Posterior cingulate gyrus (tissue), 11 donors: ENCODE measurements around the gene BICD1.
A peak's percentile ranks its signal among the peaks of the same experiment; 100 is the strongest.

ENCODE experiments used
- DNase-seq, 10 donors: peaks; one replicate each; pipeline versions ENCODE4 v3.0.0 to v3.0.0-alpha.2; 2020 to 2021; ENCODE audit warnings: mixed read lengths in 3 of 10
- intact Hi-C: fragments of 100-400 bp; cut with DNase I; formaldehyde crosslinking; loops from one replicate; pipeline ENCODE4 v1.15.1; 2023

BICD1 gene

DNA sequence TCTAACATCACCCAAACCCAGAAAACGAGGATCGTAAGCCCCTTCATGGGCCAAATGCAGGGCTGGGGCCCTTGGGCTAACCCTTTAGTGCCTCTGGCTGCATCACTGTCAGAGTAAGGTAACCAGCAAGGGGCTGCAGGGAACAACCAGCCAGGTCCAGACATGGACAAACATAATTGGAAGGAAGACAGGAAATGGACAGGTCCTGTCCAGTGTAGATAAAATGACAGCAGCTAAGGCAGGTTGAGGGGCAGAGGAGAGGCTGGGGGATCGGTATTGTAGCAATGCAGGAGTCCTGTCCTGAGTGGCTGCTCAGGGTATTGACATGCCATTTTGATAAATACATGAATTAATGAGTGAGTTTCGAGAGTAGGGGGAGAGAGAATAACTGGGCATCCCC, 29.8 kb downstream of the BICD1 start:
- intact Hi-C loops: no loop called here
- DNase-seq: peak in 1 of 10 donors; percentile 27

DNA sequence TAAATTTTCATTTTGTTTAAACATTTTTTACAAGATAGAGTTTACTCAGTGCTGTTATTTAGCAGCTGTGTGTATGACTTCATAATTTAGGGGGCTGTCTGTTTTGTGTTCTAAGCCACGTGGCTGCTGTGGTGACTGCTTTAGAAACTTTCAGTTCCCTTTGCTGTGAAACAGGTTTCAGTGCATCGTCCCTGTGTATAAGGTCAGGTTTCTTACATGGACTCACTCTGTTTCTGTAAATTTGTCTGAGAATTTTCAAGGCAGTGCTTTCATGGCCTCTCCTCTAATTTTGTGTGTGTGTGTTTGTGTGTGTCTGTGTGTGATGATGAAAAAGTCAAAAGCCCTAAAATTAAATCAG, 32.4 kb downstream of the BICD1 start:
- intact Hi-C loops: no loop called here
- DNase-seq: peak in 1 of 10 donors; percentile 31

DNA sequence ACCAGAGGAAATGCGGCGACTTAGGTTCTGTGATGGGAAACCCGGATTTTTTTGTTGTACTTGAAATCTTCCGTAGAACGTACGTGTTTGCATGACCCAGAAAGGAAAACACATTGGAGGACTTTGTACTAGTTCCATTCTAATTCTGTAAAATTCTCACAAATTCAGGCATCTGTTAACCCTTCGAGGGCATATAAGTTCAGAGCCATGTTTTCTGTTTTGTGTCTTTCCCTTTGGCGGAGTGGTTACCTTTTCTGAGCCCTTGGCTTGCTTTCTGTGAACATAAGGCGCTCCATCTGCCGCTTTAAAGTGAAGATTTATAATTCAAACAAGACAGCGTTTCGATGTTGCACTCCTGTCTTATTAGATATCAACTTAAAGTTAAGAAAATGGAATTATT, 34.2 kb downstream of the BICD1 start:
- intact Hi-C loops: no loop called here
- no peak for DNase-seq

DNA sequence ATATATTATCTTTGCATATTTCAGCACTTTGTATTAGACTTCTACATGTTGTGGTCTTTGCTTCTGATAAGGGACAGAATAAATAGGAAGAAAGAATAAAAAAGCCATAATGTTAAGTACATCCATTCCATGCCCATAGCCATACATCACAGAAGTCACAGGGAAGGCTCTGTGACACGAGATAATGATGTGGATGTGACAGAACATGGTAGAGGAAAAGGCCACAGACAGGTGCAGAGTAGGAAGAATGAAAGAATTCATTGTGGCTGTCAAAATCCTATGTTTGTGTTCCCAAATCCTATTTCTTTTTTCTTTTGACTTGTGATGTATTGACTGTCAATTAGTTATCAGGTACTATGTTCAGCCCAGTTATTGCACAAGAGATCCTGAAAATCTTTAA, 38.4 kb downstream of the BICD1 start:
- no peak for DNase-seq

DNA sequence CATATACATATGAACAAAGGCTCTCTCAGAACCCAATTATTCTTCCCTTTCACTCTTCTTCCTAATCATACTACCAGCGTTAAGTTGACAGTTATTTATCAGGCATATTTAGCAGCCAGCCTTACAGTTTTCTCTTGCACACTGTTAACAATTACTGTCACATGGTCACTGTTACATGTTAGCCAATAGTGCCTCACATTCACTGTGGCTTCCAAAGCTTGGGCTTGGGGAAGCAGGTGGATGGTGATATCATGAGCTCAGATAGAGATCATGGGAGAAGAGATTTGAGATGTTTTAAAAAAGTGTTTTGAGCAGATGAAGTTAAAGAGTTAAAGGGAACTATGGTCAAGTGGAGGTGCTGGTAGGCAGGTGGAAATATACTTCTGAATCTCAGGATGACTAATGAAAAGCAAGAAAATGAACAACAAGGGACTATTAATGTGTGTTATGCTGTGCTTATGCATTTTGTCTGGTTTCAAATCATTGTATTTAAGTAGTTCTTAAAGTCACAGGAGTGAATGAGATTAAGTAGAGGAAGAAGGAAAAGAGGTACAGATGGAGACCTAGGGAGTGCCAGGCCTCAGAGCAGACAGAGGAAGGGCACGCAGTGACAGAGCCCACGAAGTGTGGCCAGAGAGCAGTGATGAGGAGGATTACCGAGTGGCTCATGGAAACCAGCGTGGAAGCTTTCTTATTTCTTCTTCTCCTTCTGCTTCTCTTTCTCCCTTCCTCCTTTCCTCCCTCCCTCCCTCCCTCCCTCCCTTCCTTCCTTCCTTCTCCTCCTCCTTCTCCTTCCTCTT, 39.6 kb downstream of the BICD1 start:
- intact Hi-C loops: no loop called here
- no peak for DNase-seq

More for the DNA sequence above, 38.4 kb downstream of the BICD1 start:
- intact Hi-C loops: no loop called here

DNA sequence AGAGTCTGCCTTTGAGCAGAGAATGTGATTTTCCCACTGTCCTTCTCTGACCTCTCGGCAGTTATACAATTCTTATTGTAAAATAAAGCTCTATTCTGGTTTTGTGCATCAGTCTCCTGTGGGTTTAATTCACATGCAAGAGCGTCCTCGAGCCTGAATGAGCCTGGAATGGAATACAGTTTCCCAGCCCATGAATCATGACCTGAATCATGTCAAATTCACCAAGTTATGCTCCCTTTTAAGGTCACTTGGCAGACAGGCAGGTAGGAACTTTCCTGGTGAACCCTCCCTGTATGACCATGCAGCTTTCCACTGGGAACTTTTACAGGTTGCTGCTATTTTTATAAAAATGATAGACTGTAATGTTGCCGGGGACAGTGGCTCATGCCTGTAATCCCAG, 41.7 kb downstream of the BICD1 start:
- no peak for DNase-seq
- intact Hi-C loops: no loop called here

DNA sequence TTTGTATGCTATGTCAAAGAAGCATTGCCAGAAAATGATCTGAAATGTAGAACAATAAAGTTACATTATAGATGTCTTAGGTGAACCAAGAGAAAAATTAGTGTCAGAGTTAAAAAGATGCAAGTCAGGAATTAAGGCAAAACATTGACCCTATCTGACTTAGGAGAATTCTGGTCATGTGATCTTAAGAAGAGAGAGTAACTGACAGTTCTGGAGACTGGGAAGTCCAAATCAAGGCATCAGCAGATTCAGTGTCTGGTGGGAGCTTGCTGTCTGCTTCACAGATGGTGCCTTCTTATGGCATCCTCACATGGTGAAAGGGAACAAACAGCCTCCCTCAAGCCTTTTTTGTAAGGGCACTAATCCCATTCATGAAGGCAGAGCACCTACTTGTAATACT, 42.8 kb downstream of the BICD1 start:
- intact Hi-C loops: no loop called here
- no peak for DNase-seq

DNA sequence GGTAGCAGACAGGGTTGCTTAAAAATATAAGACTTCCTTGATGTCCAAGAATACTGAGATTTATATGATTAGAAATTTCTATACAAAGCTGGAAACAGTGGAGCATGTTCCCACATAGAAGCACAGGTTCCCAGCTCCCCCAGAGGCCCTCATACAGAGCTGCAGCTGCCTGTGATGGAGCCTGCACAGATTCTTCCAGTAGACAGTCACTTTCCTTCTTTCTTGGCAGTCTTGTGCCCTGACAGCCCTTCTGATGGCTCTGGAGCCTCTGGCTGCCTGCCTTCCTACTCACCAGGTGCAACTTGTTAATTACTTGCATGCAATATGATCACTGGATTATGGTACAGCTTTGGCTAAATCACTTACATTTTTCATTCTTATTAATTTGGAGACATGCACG, 44.4 kb downstream of the BICD1 start:
- DNase-seq: peak in 1 of 10 donors; percentile 45
- intact Hi-C loops: no loop called here

DNA sequence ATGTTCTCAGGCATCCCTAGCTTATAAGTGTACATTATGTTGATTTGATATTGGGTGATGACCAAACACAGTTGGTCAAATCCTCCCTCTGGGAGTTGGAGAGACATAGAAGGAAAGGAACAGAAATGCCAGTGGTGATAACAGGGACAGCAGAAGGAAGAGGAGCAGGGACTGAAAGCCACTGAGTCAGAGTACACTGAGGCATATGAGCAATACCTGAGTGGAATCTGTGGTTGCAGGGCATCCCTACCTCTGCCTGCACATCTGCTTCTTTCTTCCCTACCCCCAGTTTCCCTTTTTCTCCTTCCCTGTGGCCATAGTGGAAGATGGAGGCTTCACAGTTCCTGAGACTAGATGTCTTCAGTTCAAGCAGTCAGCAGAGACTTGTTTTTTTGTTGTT, 44.9 kb downstream of the BICD1 start:
- intact Hi-C loops: no loop called here
- DNase-seq: no peak

DNA sequence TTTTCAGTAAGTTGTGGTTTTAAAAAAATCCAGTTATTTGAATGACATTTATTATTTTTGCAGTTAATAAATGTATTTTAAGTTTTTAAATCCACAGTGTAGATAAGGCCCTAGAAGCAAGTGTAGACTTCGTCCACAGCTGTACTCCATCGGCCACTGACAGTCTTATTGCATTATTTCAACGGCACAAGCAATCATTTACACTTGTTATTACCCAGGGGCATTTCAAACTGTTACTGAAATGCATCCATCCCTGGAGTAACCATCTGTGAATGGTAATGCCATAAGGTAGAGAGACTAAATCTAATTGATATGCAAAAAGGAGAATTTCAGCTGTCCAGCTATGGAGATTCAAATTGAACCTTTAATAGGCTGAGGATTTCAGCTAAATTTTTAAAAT, 48.4 kb downstream of the BICD1 start:
- intact Hi-C loops: no loop called here
- DNase-seq: no peak

DNA sequence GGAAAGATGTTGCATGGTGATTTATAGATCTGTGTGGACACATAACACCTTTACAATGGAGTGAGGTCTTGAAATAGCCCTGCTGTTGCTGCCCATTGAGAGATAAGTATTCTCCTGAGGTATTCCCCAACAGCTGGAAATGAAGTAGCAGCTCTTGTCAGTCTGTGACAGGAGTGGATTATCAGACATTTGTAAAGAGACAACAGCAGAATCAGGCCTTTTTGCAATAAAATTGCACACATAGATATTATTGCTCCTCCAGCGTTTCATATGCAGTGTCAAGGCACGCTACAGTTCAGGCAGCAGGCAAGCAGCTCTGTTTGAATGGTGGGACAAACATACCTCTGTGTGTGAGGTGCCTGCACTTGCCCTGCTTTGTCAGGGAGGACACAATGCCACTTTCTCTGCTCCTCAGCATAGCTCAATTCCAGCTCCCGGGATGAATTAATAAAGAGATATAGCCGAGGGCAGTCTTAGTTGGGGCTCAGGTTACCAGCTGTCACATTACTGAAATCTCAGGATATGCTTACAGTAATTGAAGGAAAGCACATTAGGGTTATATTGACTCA, 49.4 kb downstream of the BICD1 start:
- DNase-seq: no peak
- intact Hi-C loops: no loop called here

DNA sequence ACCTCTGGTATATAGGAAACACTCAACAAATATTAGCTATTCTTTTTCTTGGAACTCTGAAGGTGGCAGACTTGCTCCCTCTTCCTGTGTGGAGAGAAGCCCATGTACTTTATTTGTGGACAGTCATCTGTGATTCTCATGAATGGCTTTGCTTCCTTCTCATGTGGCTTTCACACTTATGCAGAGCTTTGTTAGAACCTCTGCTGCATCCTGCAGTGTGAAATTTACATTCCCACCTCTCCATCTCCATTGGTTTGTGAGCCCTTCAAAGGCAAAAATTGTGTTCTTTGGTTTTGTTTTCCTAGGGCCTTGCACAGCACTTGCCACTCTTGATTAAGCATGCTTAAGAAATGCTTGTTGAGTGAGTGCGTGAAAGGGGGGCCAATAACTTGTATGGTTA, 51.9 kb downstream of the BICD1 start:
- intact Hi-C loops: no loop called here
- no peak for DNase-seq

DNA sequence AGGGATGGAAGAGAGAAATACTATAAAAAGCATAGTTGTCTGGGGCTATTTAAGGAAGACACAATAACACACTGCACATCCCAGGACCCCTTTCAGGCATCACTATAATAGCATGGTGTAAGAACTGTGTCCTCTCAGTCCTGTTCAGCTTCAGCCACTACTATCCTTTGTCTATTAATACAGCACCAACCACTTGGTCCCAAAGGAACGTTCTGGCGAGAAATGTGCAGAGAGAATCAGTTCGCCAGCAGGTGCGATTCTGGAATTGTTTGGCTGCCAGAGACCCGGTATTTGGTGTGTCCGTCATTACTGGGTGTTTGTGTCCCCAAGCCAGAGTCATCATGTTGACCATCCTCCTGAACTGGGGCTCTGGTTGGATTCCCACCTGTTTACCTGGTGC, 52.7 kb downstream of the BICD1 start:
- intact Hi-C loops: no loop called here

DNA sequence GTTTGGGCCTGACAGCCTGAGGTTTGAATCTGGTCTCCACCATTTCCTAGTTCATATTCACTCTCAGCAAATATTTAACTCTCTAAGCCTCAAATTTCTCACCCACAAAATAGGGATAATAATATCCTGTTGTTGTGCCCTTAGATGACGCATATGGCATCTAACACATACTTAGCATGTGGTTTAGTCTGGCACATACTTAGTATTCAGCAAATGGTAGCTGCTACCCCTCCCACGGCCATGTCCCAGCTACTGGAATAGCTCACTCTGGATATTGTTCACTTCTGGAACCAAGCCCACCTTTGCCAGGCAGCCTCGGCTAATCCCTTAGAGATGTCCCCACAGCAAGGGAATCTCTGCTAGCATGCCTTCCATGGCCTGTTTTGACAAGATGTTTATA, 53.3 kb downstream of the BICD1 start:
- intact Hi-C loops: no loop called here
- DNase-seq: peak in 4 of 10 donors; percentile 14 to 77 (median 60)

More for the DNA sequence above, 52.7 kb downstream of the BICD1 start:
- no peak for DNase-seq

DNA sequence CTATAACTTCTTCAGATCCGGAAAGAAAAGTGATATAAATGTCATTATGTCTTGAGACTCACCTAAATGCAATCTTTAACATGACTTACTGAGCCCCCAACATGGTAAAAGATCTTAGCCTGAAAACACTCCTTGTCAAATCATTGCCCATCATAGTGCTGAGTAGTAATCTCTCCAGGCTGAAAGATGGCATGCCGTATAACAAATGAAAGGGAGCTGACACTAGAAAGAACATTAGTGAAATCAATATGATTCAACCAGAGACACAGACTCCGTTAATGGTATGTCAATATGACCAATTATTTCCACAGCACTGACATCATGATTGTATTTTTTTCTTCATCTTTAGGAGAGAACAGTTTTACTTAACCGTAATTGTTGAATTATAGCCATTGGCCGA, 54.4 kb downstream of the BICD1 start:
- no peak for DNase-seq
- intact Hi-C loops: no loop called here

DNA sequence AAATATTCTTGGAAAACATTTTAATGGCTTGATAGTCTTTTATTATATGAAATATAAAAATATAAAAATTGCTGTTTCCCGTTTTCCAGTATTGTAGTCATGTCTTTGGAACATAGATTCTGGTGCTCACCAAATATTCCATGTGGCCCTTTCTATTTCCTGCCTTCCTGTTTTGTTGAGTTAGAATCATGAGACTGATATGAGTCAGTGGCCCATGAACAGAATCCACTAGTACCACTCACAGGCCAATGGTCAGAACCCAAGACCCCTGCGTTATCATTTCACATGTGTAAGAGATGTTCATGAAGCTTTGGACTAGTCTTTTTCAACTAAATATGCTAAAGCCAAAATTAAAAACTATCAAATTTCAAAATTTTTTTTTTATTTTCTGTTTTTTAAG, 56.9 kb downstream of the BICD1 start:
- intact Hi-C loops: no loop called here
- no peak for DNase-seq

DNA sequence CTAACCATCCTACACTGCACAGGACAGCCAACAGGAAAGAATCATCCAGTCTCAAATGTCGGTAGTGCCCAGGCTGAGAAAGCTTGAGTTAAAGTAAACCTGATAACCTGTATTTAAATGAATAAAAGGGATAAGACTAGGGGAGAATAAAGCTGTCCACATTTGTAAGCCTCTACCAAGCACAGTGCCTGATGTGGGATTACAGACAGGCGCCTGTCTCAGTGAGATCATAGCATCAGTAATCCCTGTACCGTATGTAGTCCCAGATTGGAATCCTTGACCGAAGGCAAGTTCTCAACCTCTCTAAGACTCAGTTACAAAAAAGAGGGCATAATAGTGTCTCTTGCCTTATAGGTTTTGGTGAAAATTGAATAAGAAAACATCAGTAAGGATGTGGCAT, 59.9 kb downstream of the BICD1 start:
- intact Hi-C loops: no loop called here
- no peak for DNase-seq

DNA sequence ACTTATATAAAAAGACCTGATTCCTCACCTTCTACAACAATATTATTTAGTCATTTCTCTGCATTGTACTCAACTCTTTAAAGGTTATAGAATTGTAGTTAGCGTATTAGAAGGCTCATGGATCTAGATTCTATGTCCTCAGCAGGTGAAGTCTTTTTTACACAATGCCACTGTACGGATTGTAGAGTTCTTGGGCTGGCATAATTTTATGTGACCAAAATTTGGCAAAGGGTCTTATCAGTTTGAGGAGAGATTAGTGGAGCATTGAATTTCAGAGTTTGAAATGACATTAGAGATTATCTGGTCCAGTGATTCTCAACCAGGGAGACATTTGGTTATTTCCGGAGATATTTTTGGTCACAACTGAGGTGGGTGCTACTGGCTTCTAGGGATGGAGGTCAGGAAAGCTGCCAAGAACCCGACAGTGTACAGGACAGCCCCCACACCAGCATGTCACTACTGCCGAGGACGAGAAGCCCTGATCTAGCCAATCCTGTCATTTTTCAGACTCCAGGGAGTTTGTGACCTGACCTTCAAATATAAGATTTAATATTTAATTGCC, 63.9 kb downstream of the BICD1 start:
- no peak for DNase-seq
- intact Hi-C loops: no loop called here

DNA sequence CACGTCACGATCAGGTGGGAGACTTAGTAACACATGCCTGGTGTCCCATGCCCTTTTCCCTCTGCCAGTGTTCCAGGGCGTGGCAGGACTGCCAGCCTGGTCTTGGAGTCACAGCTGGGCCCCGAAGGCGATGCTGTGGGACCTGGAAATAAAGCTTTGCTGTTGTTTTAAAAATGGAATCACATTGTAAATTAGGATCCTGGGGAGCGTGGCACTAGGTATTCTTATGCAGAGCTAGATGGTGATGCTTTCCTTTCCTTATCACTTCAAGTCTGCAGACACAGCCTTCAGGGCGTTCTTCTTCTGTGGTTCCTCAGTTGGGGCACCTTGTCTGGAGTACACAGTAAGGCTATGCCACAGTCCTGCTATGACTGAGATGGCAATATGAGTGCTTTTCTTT, 64.6 kb downstream of the BICD1 start:
- DNase-seq: no peak
- intact Hi-C loops: no loop called here

DNA sequence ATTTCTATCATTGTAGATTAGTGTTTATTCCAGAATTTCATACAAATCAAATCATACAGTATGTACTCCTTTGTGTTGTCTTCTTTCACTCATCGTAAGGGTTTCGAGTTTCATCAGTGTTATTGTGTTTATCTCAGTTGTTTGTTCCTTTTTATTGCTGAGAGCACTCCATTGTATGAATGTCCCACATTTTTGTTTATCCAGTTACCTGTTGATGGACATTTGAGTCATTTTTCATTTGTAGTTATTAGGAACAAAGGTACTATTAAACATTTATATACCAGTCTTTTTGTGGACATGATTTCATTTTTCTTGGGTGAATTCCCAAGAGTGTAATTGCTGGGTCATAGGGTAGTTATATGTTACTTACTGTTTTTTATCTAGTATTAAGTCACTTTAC, 70.0 kb downstream of the BICD1 start:
- no peak for DNase-seq
- intact Hi-C loops: no loop called here

DNA sequence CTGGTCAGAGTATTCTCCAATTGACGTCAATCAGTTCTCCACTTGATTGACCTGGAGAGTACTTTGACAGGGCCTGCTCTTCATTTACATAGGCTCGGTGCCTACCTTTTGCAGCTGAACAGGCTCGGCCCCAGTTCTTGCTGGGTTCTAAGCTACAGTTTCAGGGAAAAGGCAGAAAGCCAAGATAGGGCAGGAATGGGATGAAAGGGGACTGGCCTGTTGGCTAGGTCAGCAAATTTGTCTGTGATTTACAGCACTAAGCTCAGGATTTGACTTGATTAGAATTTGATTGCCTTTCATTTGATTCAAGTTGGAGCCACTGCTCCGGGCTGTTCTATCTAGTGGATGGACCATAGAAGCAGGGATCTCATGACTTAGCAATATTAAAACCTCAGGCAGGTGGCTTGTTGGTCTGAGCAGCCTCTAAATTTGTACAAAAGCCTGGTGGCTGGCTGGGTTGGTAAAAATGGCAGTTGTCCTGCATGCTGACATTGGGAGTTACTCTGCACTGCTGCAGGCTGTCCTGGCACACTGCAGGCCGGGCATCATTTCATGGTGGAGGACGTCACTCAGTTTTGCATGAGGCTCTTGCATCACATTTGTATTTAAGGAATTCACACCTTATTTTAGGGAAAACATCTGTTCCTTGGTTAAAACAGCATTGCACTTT, 71.8 kb downstream of the BICD1 start:
- DNase-seq: peak in 3 of 10 donors; percentile 17 to 78 (median 18)
- intact Hi-C loops: no loop called here

DNA sequence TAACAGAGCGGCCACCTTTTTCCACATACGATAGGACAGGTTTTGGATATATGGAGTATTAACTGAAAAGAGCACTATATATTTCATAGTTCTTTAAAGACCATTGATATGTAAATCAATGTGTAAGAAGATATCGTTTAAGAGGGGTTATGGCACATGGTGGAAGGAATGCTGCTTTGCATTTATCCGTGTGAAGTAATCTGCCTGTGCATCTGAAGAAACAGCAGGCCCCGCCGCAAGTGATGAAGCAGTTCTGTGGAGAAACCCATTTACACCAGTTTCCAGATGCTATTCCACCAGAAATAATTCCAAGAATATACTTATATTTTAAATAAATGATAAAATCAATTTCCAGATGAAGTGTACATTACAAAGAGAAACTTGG, 72.4 kb downstream of the BICD1 start:
- intact Hi-C loops: no loop called here
- no peak for DNase-seq
